HG03108 (cell line): ENCODE data around the gene PIP4K2A.

Experiments used
- ATAC-seq: cut with Tn5 transposase; IDR thresholded peaks from one replicate; pipeline ENCODE4 v1.9.1; 2021; ENCODE audit warnings: moderate library complexity; ENCODE audit not compliant: unreplicated experiment

Gene PIP4K2A

DNA sequence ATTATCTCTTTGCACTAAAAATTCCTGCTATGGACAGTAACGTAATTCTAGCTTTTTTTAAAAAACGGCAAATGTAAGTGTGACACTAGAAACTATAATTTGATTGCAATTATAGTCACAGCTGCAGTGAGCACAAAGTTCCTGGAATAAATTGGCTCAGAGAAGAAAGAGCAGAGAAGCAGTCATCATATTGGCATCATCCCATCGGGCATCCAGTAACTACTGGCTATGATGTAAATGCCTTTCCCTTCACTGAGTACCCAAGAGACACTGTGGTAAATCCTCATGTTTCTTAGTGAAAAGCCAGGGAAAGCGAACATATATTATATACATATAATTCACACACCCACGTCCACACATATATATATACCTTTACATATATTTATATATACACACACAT is 43.6 kb downstream of the PIP4K2A start:
- ATAC-seq, result no peak

DNA sequence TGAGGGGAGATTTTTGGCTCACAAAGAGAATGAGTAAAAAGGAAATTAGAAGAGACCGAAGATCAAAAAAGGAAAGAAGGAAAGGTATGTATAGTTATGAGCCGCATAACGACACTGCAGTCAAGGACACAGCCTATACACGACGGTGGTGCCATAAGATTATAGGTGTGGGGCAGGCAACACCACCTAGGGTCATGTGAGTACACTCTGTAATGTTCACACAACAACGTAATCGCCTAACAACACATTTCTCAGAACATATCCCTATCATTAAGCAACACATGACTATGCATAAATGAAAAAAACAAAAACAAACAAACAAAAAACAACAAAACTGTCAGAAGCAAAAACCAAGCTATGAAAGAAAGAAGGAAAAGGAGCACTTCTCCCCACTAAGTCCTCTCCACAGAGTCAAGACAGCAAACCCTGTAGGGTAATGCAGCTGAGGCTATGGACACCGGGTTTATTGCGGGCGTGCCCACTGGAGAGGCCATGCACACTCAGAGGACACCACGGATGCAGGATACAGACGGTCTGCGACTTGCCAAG is 45.1 kb downstream of the PIP4K2A start:
- peak; percentile 34 for ATAC-seq

DNA sequence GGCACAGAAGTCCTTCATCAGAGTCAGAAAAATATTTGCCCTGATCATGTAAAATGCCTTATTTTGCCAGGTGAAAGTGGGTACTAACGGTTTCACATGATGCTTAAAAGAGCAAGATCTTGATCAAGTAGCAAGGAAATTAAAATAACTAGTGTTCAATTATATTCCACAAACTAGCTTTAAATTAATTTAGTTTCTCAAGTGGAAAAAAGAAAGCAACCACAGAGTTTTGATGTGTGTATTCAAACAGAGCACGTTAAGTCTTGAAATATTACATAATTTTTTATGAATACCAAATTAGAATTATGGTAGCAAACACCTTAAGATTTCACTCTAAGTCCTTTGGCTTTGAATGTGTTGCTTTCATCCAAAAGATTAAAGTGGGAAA is 47.3 kb downstream of the PIP4K2A start:
- no peak for ATAC-seq

DNA sequence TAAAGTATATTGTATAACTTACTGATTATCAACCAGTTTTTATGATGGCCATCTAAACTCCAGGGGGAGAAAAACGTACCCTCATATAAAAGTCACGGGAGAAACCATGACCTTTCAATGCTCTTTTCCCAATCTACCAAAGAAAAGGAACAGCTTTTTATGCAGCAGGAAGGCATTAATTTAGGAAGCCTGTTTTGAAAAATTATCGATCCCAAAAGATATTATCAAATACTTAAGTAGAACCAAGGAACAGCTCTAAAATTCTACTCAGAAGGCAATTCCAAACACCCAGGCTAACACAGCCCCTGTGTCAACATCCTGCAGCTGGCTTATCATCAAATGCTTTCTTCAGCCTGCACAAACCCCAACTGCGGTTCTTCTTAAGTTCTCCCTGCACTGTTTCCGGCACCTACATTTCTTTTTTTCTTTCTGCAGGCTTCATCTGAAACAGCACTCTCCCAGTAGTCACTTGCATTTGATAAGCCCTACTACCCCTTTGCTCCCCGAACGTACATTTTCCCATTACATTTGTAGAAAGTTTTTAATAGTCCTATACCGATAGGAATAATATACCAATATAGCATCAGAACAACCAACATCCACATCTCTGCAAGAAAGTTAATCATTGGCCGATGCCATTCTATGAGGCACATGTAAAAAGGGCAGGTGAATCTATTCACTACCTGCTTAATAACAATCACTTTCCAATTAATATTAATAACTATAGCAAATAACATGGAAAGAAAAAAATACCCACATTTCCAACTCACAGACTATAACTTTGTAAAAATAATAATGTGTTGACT is 47.9 kb downstream of the PIP4K2A start:
- peak; percentile 70 for ATAC-seq

DNA sequence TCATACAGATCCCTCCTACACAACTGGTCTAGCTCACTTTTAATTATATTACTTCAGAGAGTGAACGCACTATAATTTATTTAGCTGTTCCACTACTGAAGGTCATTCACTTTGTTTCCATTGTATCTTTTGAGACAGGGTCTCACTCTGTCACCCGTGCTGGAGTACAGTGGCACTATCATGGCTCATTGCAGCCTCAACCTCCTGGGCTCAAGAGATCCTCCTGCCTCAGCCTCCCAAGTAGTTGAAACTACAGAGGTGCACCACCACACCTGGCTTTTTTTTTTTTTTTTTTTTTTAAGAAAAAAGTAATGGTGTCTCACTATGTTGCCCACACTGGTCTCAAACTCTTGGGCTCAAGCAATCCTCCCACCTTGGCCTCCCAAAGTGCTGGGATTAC is 49.0 kb downstream of the PIP4K2A start:
- ATAC-seq, result no peak

DNA sequence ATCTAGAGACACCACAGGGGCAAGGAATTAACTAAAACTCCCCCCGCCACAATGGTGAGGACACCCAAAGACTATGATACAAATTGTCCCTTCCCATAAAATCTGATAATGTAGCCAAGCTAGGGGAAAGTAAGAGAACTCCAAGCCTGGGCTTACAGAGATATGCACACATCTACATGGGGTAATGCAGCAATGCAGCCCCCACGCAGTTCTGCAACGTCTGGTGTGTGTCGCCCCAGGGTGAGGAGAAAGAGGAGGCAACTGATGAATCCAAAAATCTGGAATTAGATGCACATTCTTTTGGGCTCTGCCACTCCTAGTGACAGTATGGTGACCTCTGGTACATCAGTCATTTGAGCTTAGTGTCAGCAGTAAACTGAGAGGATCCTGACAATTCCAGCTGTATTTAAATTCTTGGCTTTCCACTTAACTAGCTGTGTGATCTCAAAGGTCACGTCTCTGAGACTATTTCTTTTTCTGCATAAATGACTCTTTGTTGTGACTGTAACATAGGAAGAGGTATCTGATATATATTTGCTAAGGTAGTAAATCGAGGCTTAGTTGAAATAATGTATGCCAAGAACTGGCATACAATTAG is 51.5 kb downstream of the PIP4K2A start:
- ATAC-seq, result no peak

DNA sequence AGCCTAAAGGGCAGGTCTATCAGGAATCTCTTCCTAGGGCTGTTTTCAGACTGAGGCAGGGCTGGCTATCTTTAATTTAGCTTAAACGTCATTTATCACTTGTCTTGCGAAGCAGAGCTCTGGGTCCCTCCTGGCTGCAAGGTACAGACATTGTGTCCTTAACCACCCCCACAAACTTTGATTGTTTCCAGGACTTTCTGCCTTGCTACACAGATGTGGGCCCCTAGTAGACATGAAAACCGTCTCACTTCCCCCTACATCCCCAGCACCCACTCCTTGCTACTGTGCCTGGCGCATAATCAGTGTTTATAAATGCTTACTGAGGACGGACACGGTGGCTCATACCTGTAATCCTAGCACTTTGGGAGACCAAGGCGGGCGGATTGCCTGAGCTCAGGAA is 54.5 kb downstream of the PIP4K2A start:
- no peak for ATAC-seq

DNA sequence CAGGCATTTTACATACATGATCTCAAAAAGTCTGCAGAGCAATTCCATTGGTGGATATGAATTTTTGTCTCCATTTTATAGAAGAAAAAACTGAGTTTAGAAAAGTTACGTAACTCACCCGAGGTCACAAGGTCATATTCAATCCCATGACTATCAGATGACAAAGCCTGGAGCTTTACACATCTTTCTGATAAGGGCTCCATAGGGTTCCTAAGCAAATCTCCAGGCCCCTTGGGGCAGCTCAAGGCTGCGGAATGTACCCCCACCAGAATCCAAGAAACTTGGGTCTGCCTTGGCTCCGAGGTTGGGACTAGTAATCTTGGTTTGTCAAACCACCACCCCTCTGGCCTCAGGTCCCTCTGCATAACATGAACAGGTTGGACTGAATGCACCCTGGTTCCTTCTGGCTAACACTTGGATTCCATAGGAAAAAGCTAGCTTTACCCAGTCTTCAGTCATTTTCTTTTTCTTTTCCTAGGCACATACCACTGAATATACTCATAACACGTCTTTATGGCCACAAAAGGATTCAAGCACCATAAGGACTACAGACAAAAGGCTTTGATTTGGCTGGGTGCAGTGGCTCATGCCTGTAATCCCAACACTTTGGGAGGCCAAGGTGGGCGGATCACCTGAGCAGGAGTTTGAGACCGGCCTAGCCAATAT is 55.5 kb downstream of the PIP4K2A start:
- no peak for ATAC-seq

DNA sequence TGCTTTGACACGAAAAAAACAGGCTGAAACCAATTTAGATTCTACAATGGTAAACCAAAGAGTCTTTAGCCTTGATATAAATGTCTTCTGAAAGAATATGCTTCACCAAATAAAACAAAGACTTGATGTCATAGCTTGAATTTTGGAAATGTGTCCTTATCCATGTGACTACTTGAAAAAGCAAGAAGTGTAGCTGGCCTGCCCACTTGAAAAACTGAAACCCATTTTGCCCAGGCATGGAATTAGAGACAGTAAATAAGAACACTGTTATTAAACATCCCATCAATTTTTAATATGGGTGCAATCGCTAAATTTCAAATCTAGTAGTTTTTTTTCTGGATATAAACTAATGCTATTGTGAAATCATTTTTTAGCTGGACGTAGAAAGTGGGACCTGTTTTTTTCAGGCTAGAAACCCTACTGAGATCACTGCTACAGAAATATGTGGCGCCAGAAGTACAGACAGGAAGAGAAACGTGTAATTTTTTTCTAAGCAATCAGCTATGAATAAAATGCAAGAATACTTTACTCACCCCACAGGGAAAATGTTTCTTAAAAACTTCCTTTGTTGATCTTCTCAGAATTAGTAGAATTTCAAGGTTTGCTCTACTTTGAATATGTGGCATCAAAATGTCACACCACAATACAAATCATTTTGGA is 56.7 kb downstream of the PIP4K2A start:
- ATAC-seq, result no peak

DNA sequence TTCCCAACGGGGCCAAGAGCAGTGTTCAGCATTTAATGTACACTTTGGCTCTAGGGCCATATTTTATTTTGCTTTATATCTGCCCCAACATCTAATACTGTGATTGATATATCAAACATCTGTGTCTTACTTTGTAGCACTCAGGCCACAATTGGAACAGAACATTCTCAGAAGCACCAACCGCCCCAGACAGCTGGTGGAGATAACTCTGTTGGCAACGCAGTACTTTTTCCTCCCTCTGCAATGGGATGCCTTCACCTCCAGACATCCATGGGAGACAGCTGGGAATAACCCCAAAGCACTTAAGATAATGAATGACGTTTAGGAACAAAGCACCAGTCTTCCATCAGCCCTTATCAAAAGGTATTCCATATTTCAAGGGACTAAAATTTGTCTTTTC is 57.4 kb downstream of the PIP4K2A start:
- ATAC-seq, result no peak

DNA sequence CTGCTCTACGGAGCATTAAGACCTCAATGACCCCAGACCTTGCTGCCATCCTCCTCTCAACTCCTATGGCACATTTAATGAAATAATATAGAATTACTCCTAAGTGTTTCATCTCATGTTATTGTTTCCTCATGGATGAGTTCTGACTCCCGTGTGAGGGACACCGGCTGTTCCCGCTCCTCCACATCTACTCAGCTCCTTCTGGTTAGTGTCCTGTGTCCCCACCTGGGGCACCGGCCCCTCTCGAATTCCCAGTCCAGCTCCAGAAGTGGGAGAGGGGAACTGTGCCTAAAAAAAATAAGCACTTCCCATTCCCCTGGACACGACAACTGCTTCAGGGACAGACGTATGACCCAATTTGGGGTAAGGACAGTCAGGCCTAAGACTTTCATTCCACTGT is 58.3 kb downstream of the PIP4K2A start:
- ATAC-seq, result no peak

DNA sequence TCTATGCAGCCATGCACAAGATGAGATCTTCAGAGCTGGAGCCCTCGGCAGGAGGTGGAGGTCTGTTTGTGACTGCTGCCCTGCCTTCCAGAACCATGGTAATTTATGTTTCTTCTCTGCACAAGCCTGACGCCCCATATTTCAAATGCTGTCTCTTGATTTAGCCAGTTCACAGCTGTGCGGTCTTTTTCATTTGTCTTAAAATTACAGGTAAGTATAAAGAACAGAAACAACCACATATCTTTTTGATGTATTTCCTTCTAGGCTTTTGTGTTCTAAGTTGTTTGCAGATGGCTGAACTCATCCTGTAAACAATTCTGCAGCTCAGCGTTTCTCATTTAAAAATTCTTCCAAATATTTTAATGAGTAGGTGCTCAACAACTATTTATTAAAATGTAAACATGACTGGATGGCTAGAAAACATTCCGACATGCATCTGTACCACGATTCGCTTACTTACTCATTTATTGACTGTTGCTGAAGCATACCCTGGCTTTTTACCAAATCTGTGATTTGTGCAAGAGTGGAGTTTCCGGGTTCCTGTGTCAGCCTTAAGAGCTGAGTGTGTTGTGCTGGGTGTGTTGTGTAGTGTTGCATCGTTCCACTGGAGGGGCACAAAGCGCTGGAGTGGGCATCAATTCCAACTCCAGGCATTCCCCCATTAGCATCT is 58.9 kb downstream of the PIP4K2A start:
- ATAC-seq, result no peak

DNA sequence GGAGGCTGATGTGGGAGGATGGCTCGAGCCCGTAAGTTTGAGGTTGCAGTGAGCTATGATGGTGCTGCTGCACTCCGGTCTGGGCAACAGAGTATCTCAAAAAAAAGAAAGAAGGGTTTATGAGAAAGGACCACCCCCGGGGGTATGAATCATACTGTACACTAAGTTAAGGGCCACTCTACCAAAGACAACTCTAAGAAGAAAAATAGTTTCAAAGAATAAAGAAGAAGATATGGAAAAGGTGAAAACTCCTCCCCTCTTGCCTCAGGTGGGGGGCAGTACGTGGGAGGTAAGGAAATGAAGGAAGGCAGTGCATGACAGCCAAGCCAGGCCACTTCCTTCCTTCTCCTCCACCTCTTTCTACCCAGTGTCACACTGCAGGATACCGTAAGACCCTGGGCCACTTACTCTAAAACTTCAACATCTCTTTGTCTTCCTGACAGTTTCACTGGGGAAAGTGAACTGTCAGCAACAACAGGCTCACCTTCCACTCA is 61.3 kb downstream of the PIP4K2A start:
- ATAC-seq, result no peak

DNA sequence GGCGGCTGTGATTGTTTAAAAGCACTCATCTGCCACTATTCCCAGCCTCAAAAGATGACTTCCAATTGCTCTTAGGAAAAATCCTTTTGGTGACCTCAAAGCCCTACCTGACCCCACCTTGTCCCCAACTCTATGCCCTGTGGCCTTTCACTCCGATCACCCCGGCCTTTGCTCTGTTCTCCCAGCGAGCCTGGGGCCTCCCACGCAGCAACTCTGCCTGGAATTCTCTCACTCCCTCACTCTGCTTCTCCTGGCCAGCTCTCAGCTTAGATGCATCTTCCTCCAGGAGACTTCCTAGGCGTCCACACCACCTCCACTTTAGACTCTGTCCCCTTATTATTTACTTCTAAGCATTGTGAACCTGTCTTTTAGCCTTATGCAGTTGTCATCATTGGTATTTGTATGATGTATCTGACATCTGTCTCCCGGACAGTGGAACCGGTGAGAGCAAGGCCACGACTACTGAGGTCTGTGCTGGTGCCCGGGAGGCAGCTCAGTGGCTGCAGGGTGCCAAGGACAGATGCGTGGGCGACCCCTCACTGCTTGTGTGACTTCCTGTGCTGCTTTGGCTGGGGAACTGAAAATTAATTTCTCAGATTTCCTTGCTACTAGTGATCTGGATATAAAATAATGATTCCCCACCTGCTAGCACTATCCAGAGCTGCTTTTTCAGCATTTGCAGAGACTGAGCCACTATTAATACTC is 63.0 kb downstream of the PIP4K2A start:
- no peak for ATAC-seq

DNA sequence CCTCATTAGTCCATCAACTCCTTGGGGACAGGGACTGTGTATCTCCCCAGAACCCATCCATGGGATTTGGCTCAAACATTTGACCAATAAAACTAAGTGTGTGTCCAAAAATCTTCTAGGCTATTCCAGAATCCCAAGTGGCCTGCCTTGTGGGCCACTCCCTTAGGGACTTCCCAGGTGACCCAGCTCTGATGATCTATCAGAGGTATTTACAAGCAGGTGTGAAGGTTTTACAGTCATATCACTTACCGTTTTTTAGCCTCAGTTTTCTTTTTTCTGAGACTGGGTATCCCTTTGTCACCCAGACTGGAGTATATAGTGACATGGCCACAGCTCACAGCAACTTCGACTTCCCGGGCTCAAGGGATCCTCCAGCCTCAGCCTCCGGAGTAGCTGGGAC is 64.4 kb downstream of the PIP4K2A start:
- ATAC-seq, result no peak

DNA sequence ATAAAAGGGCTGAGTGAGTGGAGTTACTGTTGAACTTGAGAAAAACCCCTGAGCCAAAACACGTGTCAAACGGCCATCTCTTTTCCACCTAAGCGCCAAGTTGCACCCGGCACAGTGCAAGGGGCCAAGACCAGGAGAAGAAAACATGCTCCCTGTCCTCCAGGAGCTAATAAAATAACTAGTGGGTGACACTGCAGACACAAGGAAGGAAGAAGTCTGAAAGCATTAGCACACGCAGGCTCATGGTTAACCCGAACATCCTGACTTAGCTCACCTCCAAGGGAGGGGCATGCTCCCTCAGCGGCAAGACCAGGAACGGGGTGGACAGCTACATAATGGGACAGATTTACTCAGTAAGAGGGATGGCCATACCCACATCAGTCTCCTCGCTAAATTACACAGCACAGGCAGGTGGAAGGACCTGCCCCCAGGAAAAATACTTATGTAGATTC is 65.0 kb downstream of the PIP4K2A start:
- peak; percentile 29 for ATAC-seq

DNA sequence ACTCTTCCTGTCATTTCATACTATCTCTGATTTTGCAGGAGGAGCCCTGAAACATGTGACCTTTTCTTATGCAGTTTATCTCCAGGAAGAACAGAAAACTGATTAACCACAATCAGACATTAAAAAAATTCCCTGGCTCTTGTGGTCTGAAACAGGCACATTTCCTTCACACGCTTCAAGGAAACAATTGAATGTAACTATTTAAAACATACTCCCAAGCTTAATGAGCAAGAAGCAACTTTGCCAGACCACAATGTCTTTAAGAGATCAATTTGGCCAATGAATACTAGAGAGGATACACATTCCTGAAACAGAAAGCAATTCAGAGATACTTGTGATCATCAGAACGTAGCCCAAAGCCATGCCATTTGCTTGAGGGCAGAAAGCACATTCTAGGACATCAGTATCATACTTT is 65.8 kb downstream of the PIP4K2A start:
- ATAC-seq, result peak; percentile 28

DNA sequence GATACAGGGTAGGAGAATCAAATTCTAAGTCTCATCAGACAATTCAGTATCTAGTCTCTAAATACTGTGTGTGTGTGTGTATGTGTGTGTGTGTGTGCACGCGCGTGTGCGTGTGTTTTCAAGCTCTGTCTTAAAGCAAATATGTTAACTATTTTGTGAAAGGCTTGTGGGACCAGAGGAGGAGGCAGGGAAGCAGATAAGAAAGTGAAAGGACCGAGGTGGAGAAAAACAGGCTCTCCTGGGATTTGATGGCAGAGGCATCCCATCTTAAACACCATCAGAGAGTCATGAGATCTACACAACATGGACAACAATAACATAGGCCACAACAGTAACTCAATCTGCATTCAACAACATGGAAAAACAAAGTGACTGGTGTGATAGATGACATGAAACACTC is 67.1 kb downstream of the PIP4K2A start:
- ATAC-seq, result no peak

DNA sequence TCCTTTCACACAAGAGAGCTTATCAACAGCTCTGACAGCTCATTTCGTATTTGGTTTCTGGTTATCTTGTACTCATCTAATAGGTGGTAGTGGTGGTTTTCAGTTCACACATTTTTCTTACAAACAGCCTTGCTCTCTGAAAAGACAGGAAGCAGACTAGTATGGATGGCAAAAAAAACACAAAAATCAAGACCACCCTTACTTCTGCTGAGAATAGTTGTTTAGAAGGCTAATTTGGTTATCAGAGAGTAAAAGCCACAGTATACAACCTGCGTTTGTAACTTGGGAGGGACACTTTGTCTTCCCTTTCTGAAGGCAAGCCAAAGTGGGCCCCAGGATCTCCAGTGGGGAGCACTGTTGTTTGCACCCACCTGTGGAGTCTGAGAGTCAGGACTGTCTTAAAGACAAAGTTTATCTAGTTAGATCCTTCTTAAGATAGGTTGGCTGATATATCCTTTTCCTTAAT is 68.0 kb downstream of the PIP4K2A start:
- ATAC-seq, result peak; percentile 59

DNA sequence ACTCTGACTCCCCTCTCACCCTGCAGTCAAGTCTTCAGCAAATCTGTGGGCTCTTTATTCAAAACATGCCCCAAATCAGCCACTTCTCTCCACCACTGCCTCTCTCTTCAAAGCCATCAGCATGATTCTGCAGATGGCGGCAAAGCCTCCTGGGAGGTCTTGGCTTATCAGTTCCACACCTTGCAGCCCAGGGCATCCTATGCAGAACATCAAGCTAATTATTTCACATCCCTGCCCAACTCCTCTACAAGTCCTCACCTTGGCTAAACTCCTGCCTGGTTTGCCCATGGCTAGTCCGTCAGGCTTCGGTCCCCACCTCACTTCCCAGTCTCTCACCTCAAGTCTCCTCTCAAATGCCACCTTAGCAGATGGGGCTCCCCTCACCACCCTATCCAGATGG is 70.2 kb downstream of the PIP4K2A start:
- ATAC-seq, result no peak
